ENCODE results near the gene RPL38. TPM values are rescaled to one million over a fixed set of nuclear protein-coding genes. Genes with fewer than 3 reads are reported as not detected.

The RPL38 gene
- total and polyA plus RNA-seq, 2 experiments from 2014 or later: 286 to 5,312 TPM

- Histone ChIP-seq H3K27ac (ENCODE audit: low read depth) (peak overlapping the region; percentile 70; the same call in 1 of the 2 replicates), H4K20me1 (replicated peaks; ENCODE audit: insufficient read depth) (peaks cover 29% of the 10 kb centered on the region), H3K36me3 (ENCODE audit: insufficient read depth) (peaks cover 40% of the 10 kb centered on the region), H3K79me2 (replicated peaks; ENCODE audit: insufficient read depth) (peaks cover 44% of the 10 kb centered on the region), H3F3A (replicated peaks; ENCODE audit: low read depth) (peaks cover 27% of the 10 kb centered on the region), H2AFZ (peak overlapping the region; percentile 89), H3K9me2 (ENCODE audit: insufficient read depth) (no peaks in the 10 kb centered on the region), H3K4me3 (peak overlapping the region; percentile 98), H3K4me2 (peak overlapping the region; percentile 74), H3K4me1 (ENCODE audit: insufficient read depth) (peaks cover 37% of the 10 kb centered on the region), H3K27me3 (ENCODE audit: insufficient read depth) (peaks cover 11% of the 10 kb centered on the region)
- DNase-seq (ENCODE audit: low spot score) (no peak), ATAC-seq (no peak; the same call in 2 of the 3 replicates)
- TF ChIP-seq CREB1 (CRISPR knock-in tag; IDR thresholded peaks at IDR 0.05; ENCODE audit: low read depth): no peak
- TF ChIP-seq POLR2AphosphoS5 (IDR thresholded peaks at IDR 0.05; ENCODE audit: low read depth): no peak
- TF ChIP-seq, protein P1, sequence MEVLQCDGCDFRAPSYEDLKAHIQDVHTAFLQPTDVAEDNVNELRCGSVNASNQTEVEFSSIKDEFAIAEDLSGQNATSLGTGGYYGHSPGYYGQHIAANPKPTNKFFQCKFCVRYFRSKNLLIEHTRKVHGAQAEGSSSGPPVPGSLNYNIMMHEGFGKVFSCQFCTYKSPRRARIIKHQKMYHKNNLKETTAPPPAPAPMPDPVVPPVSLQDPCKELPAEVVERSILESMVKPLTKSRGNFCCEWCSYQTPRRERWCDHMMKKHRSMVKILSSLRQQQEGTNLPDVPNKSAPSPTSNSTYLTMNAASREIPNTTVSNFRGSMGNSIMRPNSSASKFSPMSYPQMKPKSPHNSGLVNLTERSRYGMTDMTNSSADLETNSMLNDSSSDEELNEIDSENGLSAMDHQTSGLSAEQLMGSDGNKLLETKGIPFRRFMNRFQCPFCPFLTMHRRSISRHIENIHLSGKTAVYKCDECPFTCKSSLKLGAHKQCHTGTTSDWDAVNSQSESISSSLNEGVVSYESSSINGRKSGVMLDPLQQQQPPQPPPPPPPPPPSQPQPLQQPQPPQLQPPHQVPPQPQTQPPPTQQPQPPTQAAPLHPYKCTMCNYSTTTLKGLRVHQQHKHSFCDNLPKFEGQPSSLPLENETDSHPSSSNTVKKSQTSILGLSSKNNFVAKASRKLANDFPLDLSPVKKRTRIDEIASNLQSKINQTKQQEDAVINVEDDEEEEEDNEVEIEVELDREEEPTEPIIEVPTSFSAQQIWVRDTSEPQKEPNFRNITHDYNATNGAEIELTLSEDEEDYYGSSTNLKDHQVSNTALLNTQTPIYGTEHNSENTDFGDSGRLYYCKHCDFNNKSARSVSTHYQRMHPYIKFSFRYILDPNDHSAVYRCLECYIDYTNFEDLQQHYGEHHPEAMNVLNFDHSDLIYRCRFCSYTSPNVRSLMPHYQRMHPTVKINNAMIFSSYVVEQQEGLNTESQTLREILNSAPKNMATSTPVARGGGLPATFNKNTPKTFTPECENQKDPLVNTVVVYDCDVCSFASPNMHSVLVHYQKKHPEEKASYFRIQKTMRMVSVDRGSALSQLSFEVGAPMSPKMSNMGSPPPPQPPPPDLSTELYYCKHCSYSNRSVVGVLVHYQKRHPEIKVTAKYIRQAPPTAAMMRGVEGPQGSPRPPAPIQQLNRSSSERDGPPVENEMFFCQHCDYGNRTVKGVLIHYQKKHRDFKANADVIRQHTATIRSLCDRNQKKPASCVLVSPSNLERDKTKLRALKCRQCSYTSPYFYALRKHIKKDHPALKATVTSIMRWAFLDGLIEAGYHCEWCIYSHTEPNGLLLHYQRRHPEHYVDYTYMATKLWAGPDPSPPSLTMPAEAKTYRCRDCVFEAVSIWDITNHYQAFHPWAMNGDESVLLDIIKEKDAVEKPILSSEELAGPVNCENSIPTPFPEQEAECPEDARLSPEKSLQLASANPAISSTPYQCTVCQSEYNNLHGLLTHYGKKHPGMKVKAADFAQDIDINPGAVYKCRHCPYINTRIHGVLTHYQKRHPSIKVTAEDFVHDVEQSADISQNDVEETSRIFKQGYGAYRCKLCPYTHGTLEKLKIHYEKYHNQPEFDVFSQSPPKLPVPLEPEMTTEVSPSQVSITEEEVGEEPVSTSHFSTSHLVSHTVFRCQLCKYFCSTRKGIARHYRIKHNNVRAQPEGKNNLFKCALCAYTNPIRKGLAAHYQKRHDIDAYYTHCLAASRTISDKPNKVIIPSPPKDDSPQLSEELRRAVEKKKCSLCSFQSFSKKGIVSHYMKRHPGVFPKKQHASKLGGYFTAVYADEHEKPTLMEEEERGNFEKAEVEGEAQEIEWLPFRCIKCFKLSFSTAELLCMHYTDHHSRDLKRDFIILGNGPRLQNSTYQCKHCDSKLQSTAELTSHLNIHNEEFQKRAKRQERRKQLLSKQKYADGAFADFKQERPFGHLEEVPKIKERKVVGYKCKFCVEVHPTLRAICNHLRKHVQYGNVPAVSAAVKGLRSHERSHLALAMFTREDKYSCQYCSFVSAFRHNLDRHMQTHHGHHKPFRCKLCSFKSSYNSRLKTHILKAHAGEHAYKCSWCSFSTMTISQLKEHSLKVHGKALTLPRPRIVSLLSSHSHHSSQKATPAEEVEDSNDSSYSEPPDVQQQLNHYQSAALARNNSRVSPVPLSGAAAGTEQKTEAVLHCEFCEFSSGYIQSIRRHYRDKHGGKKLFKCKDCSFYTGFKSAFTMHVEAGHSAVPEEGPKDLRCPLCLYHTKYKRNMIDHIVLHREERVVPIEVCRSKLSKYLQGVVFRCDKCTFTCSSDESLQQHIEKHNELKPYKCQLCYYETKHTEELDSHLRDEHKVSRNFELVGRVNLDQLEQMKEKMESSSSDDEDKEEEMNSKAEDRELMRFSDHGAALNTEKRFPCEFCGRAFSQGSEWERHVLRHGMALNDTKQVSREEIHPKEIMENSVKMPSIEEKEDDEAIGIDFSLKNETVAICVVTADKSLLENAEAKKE (CRISPR knock-in tag; IDR thresholded peaks at IDR 0.05): no peak
- TF ChIP-seq CTCF (conservative IDR thresholded peaks at IDR 0.05; ENCODE audit: low read depth in 2 of 2): no peak
- TF ChIP-seq, protein P2, sequence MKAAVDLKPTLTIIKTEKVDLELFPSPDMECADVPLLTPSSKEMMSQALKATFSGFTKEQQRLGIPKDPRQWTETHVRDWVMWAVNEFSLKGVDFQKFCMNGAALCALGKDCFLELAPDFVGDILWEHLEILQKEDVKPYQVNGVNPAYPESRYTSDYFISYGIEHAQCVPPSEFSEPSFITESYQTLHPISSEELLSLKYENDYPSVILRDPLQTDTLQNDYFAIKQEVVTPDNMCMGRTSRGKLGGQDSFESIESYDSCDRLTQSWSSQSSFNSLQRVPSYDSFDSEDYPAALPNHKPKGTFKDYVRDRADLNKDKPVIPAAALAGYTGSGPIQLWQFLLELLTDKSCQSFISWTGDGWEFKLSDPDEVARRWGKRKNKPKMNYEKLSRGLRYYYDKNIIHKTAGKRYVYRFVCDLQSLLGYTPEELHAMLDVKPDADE (IDR thresholded peaks at IDR 0.05): no peak
- TF ChIP-seq STAT1 (IDR thresholded peaks at IDR 0.05; ENCODE audit: unreplicated experiment): no peak
- no peak for TF ChIP-seq JUNB (IDR thresholded peaks at IDR 0.05; ENCODE audit: unreplicated experiment)
- TF ChIP-seq ZNF114 (CRISPR knock-in tag; IDR thresholded peaks at IDR 0.05): no peak
- TF ChIP-seq EZH2phosphoT487 (IDR thresholded peaks at IDR 0.05; ENCODE audit: unreplicated experiment): no peak
- TF ChIP-seq, protein P3, sequence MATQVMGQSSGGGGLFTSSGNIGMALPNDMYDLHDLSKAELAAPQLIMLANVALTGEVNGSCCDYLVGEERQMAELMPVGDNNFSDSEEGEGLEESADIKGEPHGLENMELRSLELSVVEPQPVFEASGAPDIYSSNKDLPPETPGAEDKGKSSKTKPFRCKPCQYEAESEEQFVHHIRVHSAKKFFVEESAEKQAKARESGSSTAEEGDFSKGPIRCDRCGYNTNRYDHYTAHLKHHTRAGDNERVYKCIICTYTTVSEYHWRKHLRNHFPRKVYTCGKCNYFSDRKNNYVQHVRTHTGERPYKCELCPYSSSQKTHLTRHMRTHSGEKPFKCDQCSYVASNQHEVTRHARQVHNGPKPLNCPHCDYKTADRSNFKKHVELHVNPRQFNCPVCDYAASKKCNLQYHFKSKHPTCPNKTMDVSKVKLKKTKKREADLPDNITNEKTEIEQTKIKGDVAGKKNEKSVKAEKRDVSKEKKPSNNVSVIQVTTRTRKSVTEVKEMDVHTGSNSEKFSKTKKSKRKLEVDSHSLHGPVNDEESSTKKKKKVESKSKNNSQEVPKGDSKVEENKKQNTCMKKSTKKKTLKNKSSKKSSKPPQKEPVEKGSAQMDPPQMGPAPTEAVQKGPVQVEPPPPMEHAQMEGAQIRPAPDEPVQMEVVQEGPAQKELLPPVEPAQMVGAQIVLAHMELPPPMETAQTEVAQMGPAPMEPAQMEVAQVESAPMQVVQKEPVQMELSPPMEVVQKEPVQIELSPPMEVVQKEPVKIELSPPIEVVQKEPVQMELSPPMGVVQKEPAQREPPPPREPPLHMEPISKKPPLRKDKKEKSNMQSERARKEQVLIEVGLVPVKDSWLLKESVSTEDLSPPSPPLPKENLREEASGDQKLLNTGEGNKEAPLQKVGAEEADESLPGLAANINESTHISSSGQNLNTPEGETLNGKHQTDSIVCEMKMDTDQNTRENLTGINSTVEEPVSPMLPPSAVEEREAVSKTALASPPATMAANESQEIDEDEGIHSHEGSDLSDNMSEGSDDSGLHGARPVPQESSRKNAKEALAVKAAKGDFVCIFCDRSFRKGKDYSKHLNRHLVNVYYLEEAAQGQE (IDR thresholded peaks at IDR 0.05; ENCODE audit: unreplicated experiment): no peak
- TF ChIP-seq EZH2 (IDR thresholded peaks at IDR 0.05; ENCODE audit: low read depth, unreplicated experiment): no peak
- TF ChIP-seq NANOG (IDR thresholded peaks at IDR 0.05; ENCODE audit: borderline replicate concordance): no peak
- TF ChIP-seq ZNF331 (CRISPR knock-in tag; IDR thresholded peaks at IDR 0.05; ENCODE audit: low read depth): no peak
- Mint-ChIP-seq H3K27me3 (ENCODE audit: insufficient read depth, low read depth, poor library complexity) (peaks cover 27% of the 10 kb centered on the region), H3K36me3 (ENCODE audit: low read depth) (peaks cover 45% of the 10 kb centered on the region), H3K9me3 (peaks cover 3% of the 10 kb centered on the region; the same call in 1 of the 3 replicates), H3K4me3 (peak overlapping the region; percentile 100), H3K27ac (no peak overlapping the region), H3K4me1 (peaks cover 31% of the 10 kb centered on the region)
Measured at GRCh38 chr17:74202938-74203337, 540 bp upstream of the RPL38 start.

Data from GM23338 (cell line).